Measurements from ENCODE around the gene TLCD3A. TPM values are rescaled to one million over a fixed set of nuclear protein-coding genes. Genes with fewer than 3 reads are reported as not detected.
A peak's percentile ranks its signal among the peaks of the same experiment; 100 is the strongest.
"Not testable (repeated sequence)": the region's sequence is repeated elsewhere in the genome, so short reads cannot be mapped to it uniquely, and the experiment has no call there.

Gene TLCD3A
- total RNA-seq, 4 donors from 2014 or later: 9.0 to 13.7 (median 10.9) TPM

- WGBS, 2 donors: 4 to 7% methylated on average over 16 to 22 of the region's 49 CpGs
- Histone ChIP-seq H3K4me3 (replicated peaks in 1 of 3) (peak overlapping the region; percentile 63 to 95 (median 83)), H3K27me3 (no peaks in the 10 kb centered on the region), H3K27ac (peak overlapping the region in 2 of 3 donors; percentile 77 to 88), H3K36me3 (peaks cover 12 to 16% of the 10 kb centered on the region in 2 donors), H3K4me1 (peaks cover 10 to 12% of the 10 kb centered on the region in 2 donors), H3K9me3 (no peaks in the 10 kb centered on the region)
- TF ChIP-seq CTCF (IDR thresholded peaks at IDR 0.05) (no peak), POLR2A (IDR thresholded peaks at IDR 0.05) (no peak)
- intact Hi-C loops (cut with DNase I): no loop called here
- peak; percentile 34 for DNase-seq
These were observed 19.0 kb downstream of the TLCD3A start for GRCh38 chr17:751269-752001.

GRCh38 chr17:752002-752619 lies 19.7 kb downstream of the TLCD3A start, which contains the start of gene GEMIN4:
TSS of gene GEMIN4 (minus strand) at chr17:752264. CDS start at chr17:752142, 122 bp downstream.
- TF ChIP-seq POLR2A (IDR thresholded peaks at IDR 0.05) (peak in 1 of 2 donors; percentile 69), CTCF (IDR thresholded peaks at IDR 0.05) (peak; percentile 64 to 97 (median 88))
- H3K4me3 ChIP-seq (replicated peaks in 1 of 3): peak within 1 kb of the TSS; percentile 63 to 95 (median 83)
- H3K27ac ChIP-seq: peak within 1 kb of the TSS; percentile 77 to 88 (median 84)
- H3K36me3 ChIP-seq: peaks cover 7 to 10% of the 10 kb centered on the region in 2 donors
- H3K4me1 ChIP-seq: peaks cover 10 to 12% of the 10 kb centered on the region in 2 donors
- no peaks in the 10 kb centered on the region for H3K9me3 ChIP-seq
- intact Hi-C loops (cut with DNase I): no loop called here
- H3K27me3 ChIP-seq: no peaks in the 10 kb centered on the region
- peak; percentile 88 to 92 for DNase-seq
- 0% methylated on average over 4 to 48 of the region's 87 CpGs for WGBS, 2 donors

- Histone ChIP-seq H3K36me3 (peaks cover under 1 to 4% of the 10 kb centered on the region in 2 donors), H3K4me3 (replicated peaks in 1 of 3) (peak overlapping the region; percentile 63 to 95 (median 83)), H3K27me3 (no peaks in the 10 kb centered on the region), H3K27ac (peak overlapping the region; percentile 77 to 88 (median 84)), H3K9me3 (no peaks in the 10 kb centered on the region), H3K4me1 (peaks cover 10 to 12% of the 10 kb centered on the region in 2 donors)
- TF ChIP-seq POLR2A (IDR thresholded peaks at IDR 0.05) (peak in 1 of 2 donors; percentile 16), CTCF (IDR thresholded peaks at IDR 0.05) (no peak)
- 20 to 40% methylated on average over 15 to 27 of the region's 43 CpGs for WGBS, 2 donors
- peak; percentile 93 to 95 for DNase-seq
- intact Hi-C loops (cut with DNase I): no loop called here
These were observed 20.3 kb downstream of the TLCD3A start for GRCh38 chr17:752620-753219.

DNA sequence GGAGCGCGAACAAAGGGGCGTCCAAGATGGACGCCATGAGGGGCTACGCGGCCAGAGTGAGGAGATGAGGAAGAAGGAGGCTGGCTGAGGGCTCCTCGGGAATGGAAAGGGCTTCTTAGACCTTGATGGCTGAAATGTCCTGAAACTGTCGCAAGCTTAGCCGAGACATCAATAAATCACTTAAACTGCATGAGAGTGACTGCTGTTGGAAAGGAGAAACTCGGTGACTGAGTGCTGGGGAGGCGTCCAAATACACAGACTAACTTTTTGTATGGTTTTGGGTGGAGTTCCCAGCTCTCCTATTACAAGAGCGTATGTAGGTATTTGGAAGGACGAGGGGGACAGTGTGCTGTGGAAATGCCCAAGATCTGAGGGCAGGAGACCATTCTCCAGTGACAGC lies 21.0 kb downstream of the TLCD3A start:
- Histone ChIP-seq H3K27ac (no peak overlapping the region), H3K27me3 (no peaks in the 10 kb centered on the region), H3K9me3 (no peaks in the 10 kb centered on the region), H3K4me1 (peaks cover 10 to 12% of the 10 kb centered on the region in 2 donors), H3K36me3 (no peaks in the 10 kb centered on the region), H3K4me3 (replicated peaks in 1 of 3) (no peak overlapping the region)
- no peak for TF ChIP-seq CTCF (IDR thresholded peaks at IDR 0.05)
- TF ChIP-seq POLR2A (IDR thresholded peaks at IDR 0.05): no peak
- 74 to 92% methylated on average over 13 of the region's 13 CpGs for WGBS, 2 donors
- intact Hi-C loops (cut with DNase I): no loop called here
- no peak for DNase-seq

DNA sequence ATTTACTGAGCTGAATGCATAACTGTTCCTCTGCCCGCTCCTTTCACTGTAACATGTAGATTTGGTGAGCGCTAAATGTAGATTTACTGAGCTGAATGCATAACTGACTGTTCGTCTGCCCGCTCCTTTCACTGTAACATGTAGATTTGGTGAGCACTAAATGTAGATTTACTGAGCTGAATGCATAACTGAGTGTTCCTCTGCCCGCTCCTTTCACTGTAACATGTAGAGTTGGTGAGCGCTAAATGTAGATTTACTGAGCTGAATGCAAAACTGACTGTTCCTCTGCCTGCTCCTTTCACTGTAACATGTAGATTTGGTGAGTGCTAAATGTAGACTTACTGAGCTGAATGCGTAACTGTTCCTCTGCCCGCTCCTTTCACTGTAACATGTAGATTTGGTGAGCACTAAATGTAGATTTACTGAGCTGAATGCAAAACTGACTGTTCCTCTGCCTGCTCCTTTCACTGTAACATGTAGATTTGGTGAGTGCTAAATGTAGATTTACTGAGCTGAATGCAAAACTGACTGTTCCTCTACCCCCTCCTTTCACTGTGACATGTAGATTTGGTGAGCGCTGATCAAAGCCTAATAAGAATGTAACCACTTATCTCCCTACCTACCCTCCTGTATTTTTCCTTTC lies 23.0 kb downstream of the TLCD3A start:
- H3K9me3 ChIP-seq; H3K27me3 ChIP-seq; H3K4me3 ChIP-seq (replicated peaks in 1 of 3); H3K27ac ChIP-seq; H3K36me3 ChIP-seq; DNase-seq; intact Hi-C loops (cut with DNase I): not testable (repeated sequence)
- WGBS, 2 donors: 95 to 96% methylated on average over 9 of the region's 9 CpGs
- H3K4me1 ChIP-seq: peaks cover 10 to 11% of the 10 kb centered on the region in 2 donors

GRCh38 chr17:756010-756567 lies 23.7 kb downstream of the TLCD3A start:
- H3K27ac ChIP-seq; H3K36me3 ChIP-seq; H3K27me3 ChIP-seq; intact Hi-C loops (cut with DNase I); H3K4me3 ChIP-seq (replicated peaks in 1 of 3); H3K4me1 ChIP-seq; DNase-seq; H3K9me3 ChIP-seq: not testable (repeated sequence)
- 70 to 73% methylated on average over 15 of the region's 15 CpGs for WGBS, 2 donors

Data from thyroid gland (tissue), 4 donors.